K562 (cell line): ENCODE data around the gene LPAR2. TPM values are rescaled to one million over a fixed set of nuclear protein-coding genes. Genes with fewer than 3 reads are reported as not detected.

Source experiments
- BRD9 ChIP-seq: fragments of 450-650 bp; IDR thresholded peaks from 2 replicates; pipeline ENCODE4 v1.6.1; 2018; ENCODE audit warnings: low read depth; ENCODE audit not compliant: partially characterized antibody
- BRF1 ChIP-seq: IDR thresholded peaks from 3 replicates; pipeline ENCODE4 v1.6.1; 2011; ENCODE audit warnings: borderline replicate concordance, mild to moderate bottlenecking; ENCODE audit not compliant: insufficient read length; ENCODE audit errors: extremely low read depth
- CREB1 ChIP-seq, 2 experiments: sonication (generic) in 1 of 2; formaldehyde crosslinking in 1 of 2; IDR thresholded peaks; 2 replicates each; pipeline versions ENCODE4 v1.6.1 to v1.8.0; 2012 to 2022; ENCODE audit warnings: inconsistent platforms in 1 of 2, mild to moderate bottlenecking in 1 of 2, missing genetic modification reagents in 1 of 2, moderate library complexity in 1 of 2
- EGR1 ChIP-seq: fragments of 450-650 bp; conservative IDR thresholded peaks from 2 replicates; pipeline ENCODE4 v1.6.1; 2017; ENCODE audit warnings: mild to moderate bottlenecking
- ELF1 ChIP-seq: fragments of 200-800 bp; sonication (Bioruptor generic); IDR thresholded peaks from 2 replicates; pipeline ENCODE4 v1.6.1; 2016; ENCODE audit warnings: missing genetic modification characterization, missing compliant biosample characterization
- GATA2 ChIP-seq: sonication (generic); formaldehyde crosslinking; IDR thresholded peaks from 2 replicates; pipeline ENCODE4 v1.4.0; 2020; ENCODE audit warnings: mild to moderate bottlenecking, missing genetic modification reagents
- HNRNPL ChIP-seq: fragments of 200-400 bp; formaldehyde crosslinking; IDR thresholded peaks from 2 replicates; pipeline ENCODE4 v1.6.1; 2017; ENCODE audit warnings: low read depth, mild to moderate bottlenecking, low read length
- PRPF4 ChIP-seq: fragments of 200-400 bp; formaldehyde crosslinking; IDR thresholded peaks from one replicate; pipeline ENCODE4 v1.6.1; 2017; ENCODE audit warnings: low read length, low read depth, mild to moderate bottlenecking; ENCODE audit not compliant: insufficient read depth, poor library complexity, severe bottlenecking
- SOX6 ChIP-seq: fragments of 450-650 bp; IDR thresholded peaks from 2 replicates; pipeline ENCODE4 v1.6.1; 2014; ENCODE audit warnings: mild to moderate bottlenecking
- TOE1 ChIP-seq, 2 experiments: fragments of 450-650 bp in 1 of 2; sonication (generic) in 1 of 2; formaldehyde crosslinking in 1 of 2; IDR thresholded peaks; 2 replicates each; pipeline versions ENCODE4 v1.7.1 to v1.8.0; 2016 to 2022; ENCODE audit warnings: borderline replicate concordance in 2 of 2, mild to moderate bottlenecking in 2 of 2, antibody characterized with exemption in 1 of 2, inconsistent platforms in 1 of 2, low read depth in 1 of 2, missing genetic modification reagents in 1 of 2, moderate library complexity in 1 of 2
- ZNF57 ChIP-seq: fragments of 450-650 bp; formaldehyde crosslinking; IDR thresholded peaks from 2 replicates; pipeline ENCODE4 v1.4.0; 2020; ENCODE audit warnings: mild to moderate bottlenecking, moderate library complexity
- ZNF644 ChIP-seq: fragments of 200-800 bp; sonication (Bioruptor generic); IDR thresholded peaks from 2 replicates; pipeline ENCODE4 v1.6.1; 2016; ENCODE audit warnings: low read depth, missing genetic modification characterization, missing compliant biosample characterization
- ZNF76 ChIP-seq: fragments of 250-450 bp; sonication (Bioruptor Pico); IDR thresholded peaks from 2 replicates; pipeline ENCODE4 v1.4.0; 2020; ENCODE audit warnings: mild to moderate bottlenecking, moderate library complexity, borderline replicate concordance
- polyA plus RNA-seq, 8 experiments: library from polyadenylated mRNA; depleted of rRNA in 4 of 8; stranded (reverse) in 5 of 8; unstranded in 3 of 8; fragments of >200 nt; fragmentation: Nextera tagmentation in 2 of 8; fragmentation: Illumina TruSeq in 1 of 8; extraction: Ambion mirVana in 2 of 8; extraction: Trizol in 1 of 8; gene quantifications; 2 replicates each; pipeline versions ENCODE4 v1.2.1 to v1.2.3, GENCODE V29; 2011 to 2014; ENCODE audit warnings: inconsistent platforms in 1 of 8, missing spikeins in 1 of 8
- total RNA-seq, 7 experiments: library from RNA; depleted of rRNA in 6 of 7; stranded (reverse); fragments of >200 nt in 6 of 7; fragmentation: Illumina TruSeq in 2 of 7; extraction: Trizol in 2 of 7; gene quantifications; 2 replicates each; pipeline versions ENCODE4 v1.2.1 to v1.2.3, GENCODE V29; 2011 to 2021; ENCODE audit warnings: low replicate concordance in 1 of 7
- TF ChIP-seq, protein P1 (sequence below): fragments of 450-650 bp; IDR thresholded peaks from 2 replicates; pipeline ENCODE4 v1.7.1; 2018; ENCODE audit warnings: mild to moderate bottlenecking, low read depth; ENCODE audit not compliant: partially characterized antibody
- TF ChIP-seq, protein P2 (sequence below), 2 experiments: fragments of 200-800 bp in 1 of 2; sonication (Bioruptor generic) in 1 of 2; sonication (generic) in 1 of 2; formaldehyde crosslinking in 1 of 2; IDR thresholded peaks in 1 of 2; conservative IDR thresholded peaks in 1 of 2; 2 replicates each; pipeline versions ENCODE4 v1.5.0 to v1.6.1; 2016 to 2020; ENCODE audit warnings: missing compliant biosample characterization in 1 of 2, missing genetic modification characterization in 1 of 2, missing genetic modification reagents in 1 of 2
- TF ChIP-seq, protein P3 (sequence below): fragments of 450-650 bp; IDR thresholded peaks from 2 replicates; pipeline ENCODE4 v1.6.1; 2014; ENCODE audit warnings: low read depth, mild to moderate bottlenecking, moderate library complexity, borderline replicate concordance

LPAR2 gene
- total and polyA plus RNA-seq, 9 of the 15 experiments (the other 6 are each of a cell fraction or from before 2014, with no cell fraction given) = 0.63 to 13.8 (median 4.4) TPM

DNA sequence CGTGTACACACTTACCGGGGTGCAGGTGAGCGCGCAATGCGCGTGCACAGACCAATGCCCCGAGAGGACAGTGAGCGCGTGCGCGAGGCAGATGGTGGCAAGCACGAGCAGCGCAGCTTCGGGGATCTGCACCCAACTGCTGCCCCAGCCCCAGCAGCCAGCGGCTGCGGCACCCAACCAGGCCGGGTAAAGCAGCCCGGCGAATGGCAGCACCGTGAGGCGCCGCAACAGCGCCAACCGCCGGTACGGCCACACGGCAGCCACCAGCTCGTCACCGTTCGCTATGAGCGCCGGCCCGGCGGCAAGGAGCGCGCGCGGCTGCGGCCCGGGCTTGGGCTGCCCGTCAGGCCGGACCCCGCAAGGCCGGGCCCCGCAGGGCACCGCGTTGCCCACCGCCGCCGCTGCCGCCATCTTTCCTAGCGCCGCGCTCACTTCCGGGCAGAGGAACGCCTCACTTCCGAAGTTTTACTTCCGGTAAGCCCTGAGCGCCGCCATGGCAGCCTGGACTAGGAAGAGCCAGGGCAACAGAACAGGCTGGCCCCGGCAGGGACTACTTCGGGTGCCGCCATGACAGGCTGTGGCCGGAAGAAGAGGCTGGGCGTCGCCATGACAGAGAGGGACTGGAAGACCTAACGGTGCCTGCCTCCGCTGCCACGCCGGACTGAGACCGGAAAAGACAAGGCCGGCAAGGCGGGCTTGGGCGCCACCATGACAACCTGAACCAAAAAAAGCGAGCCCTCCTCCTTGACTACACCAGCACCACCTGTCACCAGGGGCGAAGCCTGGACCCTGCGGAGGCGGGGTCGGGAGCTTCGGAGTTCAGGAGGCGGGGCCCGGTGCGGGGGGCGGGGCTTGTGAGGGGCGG is 35.5 kb upstream of the LPAR2 start, which contains the start of gene ATP13A1 (continued):
- peak; percentile 59 for TF ChIP-seq BRD9
- peak; percentile 81; the same call in 1 of the 2 replicates for TF ChIP-seq HNRNPL
- peak; percentile 89 for TF ChIP-seq ZNF644
- no peak for TF ChIP-seq PRPF4
- TF ChIP-seq ELF1 = peak; percentile 98
- TF ChIP-seq, protein P1, sequence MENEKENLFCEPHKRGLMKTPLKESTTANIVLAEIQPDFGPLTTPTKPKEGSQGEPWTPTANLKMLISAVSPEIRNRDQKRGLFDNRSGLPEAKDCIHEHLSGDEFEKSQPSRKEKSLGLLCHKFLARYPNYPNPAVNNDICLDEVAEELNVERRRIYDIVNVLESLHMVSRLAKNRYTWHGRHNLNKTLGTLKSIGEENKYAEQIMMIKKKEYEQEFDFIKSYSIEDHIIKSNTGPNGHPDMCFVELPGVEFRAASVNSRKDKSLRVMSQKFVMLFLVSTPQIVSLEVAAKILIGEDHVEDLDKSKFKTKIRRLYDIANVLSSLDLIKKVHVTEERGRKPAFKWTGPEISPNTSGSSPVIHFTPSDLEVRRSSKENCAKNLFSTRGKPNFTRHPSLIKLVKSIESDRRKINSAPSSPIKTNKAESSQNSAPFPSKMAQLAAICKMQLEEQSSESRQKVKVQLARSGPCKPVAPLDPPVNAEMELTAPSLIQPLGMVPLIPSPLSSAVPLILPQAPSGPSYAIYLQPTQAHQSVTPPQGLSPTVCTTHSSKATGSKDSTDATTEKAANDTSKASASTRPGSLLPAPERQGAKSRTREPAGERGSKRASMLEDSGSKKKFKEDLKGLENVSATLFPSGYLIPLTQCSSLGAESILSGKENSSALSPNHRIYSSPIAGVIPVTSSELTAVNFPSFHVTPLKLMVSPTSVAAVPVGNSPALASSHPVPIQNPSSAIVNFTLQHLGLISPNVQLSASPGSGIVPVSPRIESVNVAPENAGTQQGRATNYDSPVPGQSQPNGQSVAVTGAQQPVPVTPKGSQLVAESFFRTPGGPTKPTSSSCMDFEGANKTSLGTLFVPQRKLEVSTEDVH = peak; percentile 81
- peak; percentile 75 for TF ChIP-seq EGR1
- TF ChIP-seq, protein P2, sequence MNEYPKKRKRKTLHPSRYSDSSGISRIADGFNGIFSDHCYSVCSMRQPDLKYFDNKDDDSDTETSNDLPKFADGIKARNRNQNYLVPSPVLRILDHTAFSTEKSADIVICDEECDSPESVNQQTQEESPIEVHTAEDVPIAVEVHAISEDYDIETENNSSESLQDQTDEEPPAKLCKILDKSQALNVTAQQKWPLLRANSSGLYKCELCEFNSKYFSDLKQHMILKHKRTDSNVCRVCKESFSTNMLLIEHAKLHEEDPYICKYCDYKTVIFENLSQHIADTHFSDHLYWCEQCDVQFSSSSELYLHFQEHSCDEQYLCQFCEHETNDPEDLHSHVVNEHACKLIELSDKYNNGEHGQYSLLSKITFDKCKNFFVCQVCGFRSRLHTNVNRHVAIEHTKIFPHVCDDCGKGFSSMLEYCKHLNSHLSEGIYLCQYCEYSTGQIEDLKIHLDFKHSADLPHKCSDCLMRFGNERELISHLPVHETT (CRISPR knock-in tag; conservative IDR thresholded peaks at IDR 0.05 in 1 of 2, IDR thresholded peaks at IDR 0.05 in 1 of 2) = peak in 1 of 2 experiments; percentile 91; a peak in 2 of 4 replicates
- TF ChIP-seq BRF1 = no peak
- no peak for TF ChIP-seq ZNF57 (CRISPR knock-in tag)
- TF ChIP-seq, protein P3, sequence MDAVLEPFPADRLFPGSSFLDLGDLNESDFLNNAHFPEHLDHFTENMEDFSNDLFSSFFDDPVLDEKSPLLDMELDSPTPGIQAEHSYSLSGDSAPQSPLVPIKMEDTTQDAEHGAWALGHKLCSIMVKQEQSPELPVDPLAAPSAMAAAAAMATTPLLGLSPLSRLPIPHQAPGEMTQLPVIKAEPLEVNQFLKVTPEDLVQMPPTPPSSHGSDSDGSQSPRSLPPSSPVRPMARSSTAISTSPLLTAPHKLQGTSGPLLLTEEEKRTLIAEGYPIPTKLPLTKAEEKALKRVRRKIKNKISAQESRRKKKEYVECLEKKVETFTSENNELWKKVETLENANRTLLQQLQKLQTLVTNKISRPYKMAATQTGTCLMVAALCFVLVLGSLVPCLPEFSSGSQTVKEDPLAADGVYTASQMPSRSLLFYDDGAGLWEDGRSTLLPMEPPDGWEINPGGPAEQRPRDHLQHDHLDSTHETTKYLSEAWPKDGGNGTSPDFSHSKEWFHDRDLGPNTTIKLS = peak; percentile 70
- no peak for TF ChIP-seq GATA2 (CRISPR knock-in tag)
- 0 out of 2 replicates have a peak, but pooled peaks have one; percentile 34 for TF ChIP-seq TOE1 (IDR thresholded peaks at IDR 0.05; ENCODE audit: borderline replicate concordance)
- TF ChIP-seq TOE1 (CRISPR knock-in tag; IDR thresholded peaks at IDR 0.05; ENCODE audit: borderline replicate concordance, low read depth) = no peak
- no peak; the same call in 1 of the 2 replicates for TF ChIP-seq CREB1 (IDR thresholded peaks at IDR 0.05)
- 0 out of 2 replicates have a peak, but pooled peaks have one; percentile 33 for TF ChIP-seq CREB1 (CRISPR knock-in tag; IDR thresholded peaks at IDR 0.05)
- TF ChIP-seq ZNF76 (CRISPR knock-in tag) = 0 out of 2 replicates have a peak, but pooled peaks have one; percentile 68
- TF ChIP-seq SOX6 = peak; percentile 28; the same call in 1 of the 2 replicates
